HG02798 (cell line): Measurements from ENCODE around the gene COL15A1.
A peak's percentile ranks its signal among the peaks of the same experiment; 100 is the strongest.

Source experiments
- ATAC-seq: cut with Tn5 transposase; IDR thresholded peaks from one replicate; pipeline ENCODE4 v1.9.1; 2021; ENCODE audit warnings: mild to moderate bottlenecking; ENCODE audit not compliant: unreplicated experiment, poor library complexity

Gene COL15A1

GRCh38 chr9:99049228-99049627, 105.5 kb downstream of the COL15A1 start:
- ATAC-seq: no peak

- no peak for ATAC-seq
These were observed 105.9 kb downstream of the COL15A1 start for GRCh38 chr9:99049641-99050040.

GRCh38 chr9:99050292-99050911, 106.7 kb downstream of the COL15A1 start:
- no peak for ATAC-seq

GRCh38 chr9:99050924-99051323, 107.2 kb downstream of the COL15A1 start:
- ATAC-seq: no peak

- no peak for ATAC-seq
These were observed 107.7 kb downstream of the COL15A1 start for GRCh38 chr9:99051406-99051805.

- ATAC-seq: no peak
These were observed 108.1 kb downstream of the COL15A1 start for GRCh38 chr9:99051851-99052250.

GRCh38 chr9:99052815-99053715, 109.4 kb downstream of the COL15A1 start:
- no peak for ATAC-seq

- ATAC-seq: no peak
These were observed 110.9 kb downstream of the COL15A1 start for GRCh38 chr9:99054581-99054980.

- ATAC-seq: no peak
These were observed 111.7 kb downstream of the COL15A1 start for GRCh38 chr9:99055384-99055783.

GRCh38 chr9:99056186-99056585, 112.5 kb downstream of the COL15A1 start:
- no peak for ATAC-seq

- no peak for ATAC-seq
These were observed 113.4 kb downstream of the COL15A1 start for GRCh38 chr9:99056886-99057664.

- ATAC-seq: peak; percentile 82
These were observed 114.2 kb downstream of the COL15A1 start for GRCh38 chr9:99057665-99058625.

GRCh38 chr9:99058964-99059921, 115.5 kb downstream of the COL15A1 start:
- peak; percentile 58 for ATAC-seq

GRCh38 chr9:99060621-99061020, 116.9 kb downstream of the COL15A1 start:
- ATAC-seq: no peak

- ATAC-seq: no peak
These were observed 118.8 kb downstream of the COL15A1 start for GRCh38 chr9:99062549-99062948.

GRCh38 chr9:99063522-99063921, 119.8 kb downstream of the COL15A1 start:
- ATAC-seq: no peak

- no peak for ATAC-seq
These were observed 122.9 kb downstream of the COL15A1 start for GRCh38 chr9:99066571-99066970.

GRCh38 chr9:99069075-99069474, 125.4 kb downstream of the COL15A1 start:
- ATAC-seq: no peak

GRCh38 chr9:99069546-99069945, 125.8 kb downstream of the COL15A1 start:
- ATAC-seq: no peak
